Activated CD4-positive, alpha-beta T cell treated with anti-CD3 and anti-CD28 coated beads for 24 hours (primary cell): ENCODE measurements around the gene TMEM178A.

Experiments
- DNase-seq, 2 donors: peaks; one replicate each; pipeline ENCODE4 v3.0.0-alpha.2; 2020; ENCODE audit warnings: low read depth in 2 of 2

The TMEM178A gene

GRCh38 chr2:39679805-39680204 is 14.1 kb downstream of the TMEM178A start:
- DNase-seq = no peak

GRCh38 chr2:39682066-39682692 is 16.5 kb downstream of the TMEM178A start:
- no peak for DNase-seq

- no peak for DNase-seq
These were observed 17.4 kb downstream of the TMEM178A start for GRCh38 chr2:39683022-39683699.

GRCh38 chr2:39684464-39684863 is 18.7 kb downstream of the TMEM178A start:
- DNase-seq = no peak

GRCh38 chr2:39685126-39685525 is 19.4 kb downstream of the TMEM178A start:
- no peak for DNase-seq

- DNase-seq = no peak
These were observed 20.7 kb downstream of the TMEM178A start for GRCh38 chr2:39686456-39686855.

- no peak for DNase-seq
These were observed 22.5 kb downstream of the TMEM178A start for GRCh38 chr2:39688181-39688580.

- DNase-seq = no peak
These were observed 23.6 kb downstream of the TMEM178A start for GRCh38 chr2:39689272-39689841.

- DNase-seq = no peak
These were observed 24.2 kb downstream of the TMEM178A start for GRCh38 chr2:39689876-39690275.

GRCh38 chr2:39693245-39693644 is 27.5 kb downstream of the TMEM178A start:
- no peak for DNase-seq

GRCh38 chr2:39696101-39696553 is 30.4 kb downstream of the TMEM178A start:
- DNase-seq = no peak

- no peak for DNase-seq
These were observed 31.1 kb downstream of the TMEM178A start for GRCh38 chr2:39696838-39697237.

- DNase-seq = no peak
These were observed 31.7 kb downstream of the TMEM178A start for GRCh38 chr2:39697454-39697853.

GRCh38 chr2:39701137-39701536 is 35.4 kb downstream of the TMEM178A start:
- DNase-seq = no peak

GRCh38 chr2:39703181-39703872 is 37.6 kb downstream of the TMEM178A start:
- no peak for DNase-seq

GRCh38 chr2:39704540-39704939 is 38.8 kb downstream of the TMEM178A start:
- DNase-seq = no peak

GRCh38 chr2:39705638-39706037 is 39.9 kb downstream of the TMEM178A start:
- no peak for DNase-seq

GRCh38 chr2:39706312-39706711 is 40.6 kb downstream of the TMEM178A start:
- no peak for DNase-seq

GRCh38 chr2:39706945-39707344 is 41.2 kb downstream of the TMEM178A start:
- DNase-seq = no peak

GRCh38 chr2:39708003-39708402 is 42.3 kb downstream of the TMEM178A start:
- DNase-seq = no peak

GRCh38 chr2:39710807-39711206 is 45.1 kb downstream of the TMEM178A start:
- no peak for DNase-seq

- no peak for DNase-seq
These were observed 47.2 kb downstream of the TMEM178A start for GRCh38 chr2:39712953-39713352.

GRCh38 chr2:39715095-39715494 is 49.4 kb downstream of the TMEM178A start:
- DNase-seq = no peak
